HEK293T (cell line): ENCODE data around the gene UNC13C.

Experiments used
- ARNT ChIP-seq: fragments of 450-650 bp; IDR thresholded peaks from 2 replicates; pipeline ENCODE4 v1.6.1; 2017; ENCODE audit warnings: mild to moderate bottlenecking
- ELF4 ChIP-seq: fragments of 450-650 bp; IDR thresholded peaks from 2 replicates; pipeline ENCODE4 v1.6.1; 2017; ENCODE audit warnings: antibody characterized with exemption
- SUZ12 ChIP-seq: fragments of 450-650 bp; IDR thresholded peaks from 2 replicates; pipeline ENCODE4 v1.6.1; 2016; ENCODE audit warnings: mild to moderate bottlenecking

GRCh38 chr15:54579855-54580254, 601.6 kb downstream of the UNC13C start:
- TF ChIP-seq ELF4 (no peak), SUZ12 (no peak), ARNT (no peak)
